NCI-H345 (cell line): ENCODE results near the gene FBXO42.

Experiments used
- DNase-seq: peaks from one replicate; lab custom pipeline; 2025; lab: John Stamatoyannopoulos, UW

Gene FBXO42

GRCh38 chr1:16204216-16204615 lies 148.1 kb downstream of the FBXO42 start:
- no peak for DNase-seq

GRCh38 chr1:16203550-16203949 lies 148.7 kb downstream of the FBXO42 start:
- no peak for DNase-seq

GRCh38 chr1:16202281-16203210 lies 149.7 kb downstream of the FBXO42 start:
- DNase-seq: no peak

- no peak for DNase-seq
These were observed 152.6 kb downstream of the FBXO42 start for GRCh38 chr1:16199700-16200099.

GRCh38 chr1:16199157-16199501 lies 153.2 kb downstream of the FBXO42 start:
- DNase-seq: no peak

GRCh38 chr1:16198444-16199156 lies 153.7 kb downstream of the FBXO42 start:
- DNase-seq: no peak

GRCh38 chr1:16196874-16197273 lies 155.4 kb downstream of the FBXO42 start:
- DNase-seq: no peak
